Activated gamma-delta T cell treated with Interleukin-2 at 50 U/mL for 16 hours (primary cell): ENCODE results near the gene DENND1B.
"Not testable (repeated sequence)": the region's sequence is repeated elsewhere in the genome, so short reads cannot be mapped to it uniquely, and the experiment has no call there.

Source experiments
- DNase-seq: peaks from one replicate; pipeline ENCODE4 v3.0.0-alpha.2; 2020

DENND1B gene

DNA sequence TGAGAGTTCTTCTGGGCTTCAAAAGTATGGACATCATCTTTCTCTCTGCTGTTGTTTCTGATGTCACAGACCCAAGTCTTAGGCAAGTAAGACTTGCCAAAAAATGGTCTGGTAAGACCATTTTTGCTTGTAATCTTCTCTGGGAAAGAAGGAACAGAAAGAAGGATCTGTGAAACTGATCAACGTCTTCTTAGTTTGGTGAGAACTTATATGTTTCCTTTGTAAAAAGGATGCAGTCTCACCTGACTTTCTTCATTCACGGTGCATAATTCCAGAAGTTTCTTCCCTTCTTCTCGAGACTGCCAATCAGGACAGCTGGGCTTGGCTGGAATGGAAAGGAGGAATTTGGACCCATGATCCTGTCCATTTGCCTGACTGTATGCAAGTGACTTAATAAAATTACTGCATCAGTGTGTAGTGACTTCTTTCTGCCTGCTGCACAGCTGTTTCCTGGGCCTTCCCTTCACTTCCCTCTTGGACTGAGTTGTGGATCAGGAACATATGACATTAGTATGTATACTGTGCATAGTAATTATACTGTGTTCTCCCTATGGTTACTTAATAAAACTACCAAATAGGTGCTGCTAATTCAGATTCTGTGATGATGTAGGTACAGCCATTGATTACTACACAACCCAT, 7.6 kb upstream of the DENND1B start:
- no peak for DNase-seq

DNA sequence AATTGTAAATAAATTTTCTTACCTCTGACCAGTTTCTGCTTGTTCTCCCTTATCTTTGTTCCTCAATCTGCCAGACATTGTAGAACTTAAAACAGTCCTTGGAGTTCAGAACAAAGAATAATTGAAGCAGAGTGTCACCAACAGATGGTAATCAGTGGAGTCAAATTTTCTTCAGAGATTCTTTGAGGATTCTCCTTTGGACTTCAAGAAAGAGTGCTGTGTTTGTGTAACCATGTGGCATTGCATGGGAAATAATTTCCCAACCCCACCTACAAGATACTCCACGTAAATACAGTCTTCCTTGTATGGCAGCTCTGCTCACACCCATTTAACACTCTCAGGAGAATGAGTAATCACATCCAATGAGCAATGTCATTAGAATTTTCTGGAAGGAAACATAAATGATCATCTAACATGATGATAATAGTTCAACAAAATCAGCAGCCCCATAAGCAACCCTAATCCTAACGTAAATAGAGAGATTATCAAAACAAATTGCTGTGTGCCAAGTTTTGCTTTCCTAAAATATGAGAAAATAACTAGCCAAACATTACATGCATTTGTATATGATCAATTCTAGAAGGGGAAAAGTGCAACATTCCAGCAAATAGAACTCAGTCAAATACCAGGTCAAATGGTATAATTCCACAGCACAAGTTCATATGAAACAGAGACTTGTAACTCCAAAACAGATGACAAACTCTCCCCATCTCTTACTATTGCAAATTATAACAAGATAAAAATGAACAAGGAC, 6.9 kb upstream of the DENND1B start:
- DNase-seq, result no peak

DNA sequence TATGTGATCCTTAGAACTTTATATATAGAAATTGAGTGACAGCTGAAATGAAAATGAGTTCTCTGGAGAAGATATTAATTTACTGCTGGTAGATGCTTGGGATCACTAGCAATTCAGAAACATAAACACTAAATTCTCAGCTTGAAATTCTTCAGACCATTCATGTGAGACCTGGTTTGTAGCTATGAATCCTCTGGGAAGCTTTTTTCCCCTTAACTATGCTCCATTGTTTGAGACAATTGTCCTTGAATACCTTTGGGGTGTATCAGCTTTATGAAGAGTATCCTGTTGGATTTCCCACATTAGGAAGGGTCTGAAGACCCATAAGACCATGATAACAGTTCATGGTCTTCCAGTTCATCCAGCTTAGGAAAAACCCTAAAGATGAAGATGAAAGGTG, 4.6 kb upstream of the DENND1B start:
- no peak for DNase-seq

DNA sequence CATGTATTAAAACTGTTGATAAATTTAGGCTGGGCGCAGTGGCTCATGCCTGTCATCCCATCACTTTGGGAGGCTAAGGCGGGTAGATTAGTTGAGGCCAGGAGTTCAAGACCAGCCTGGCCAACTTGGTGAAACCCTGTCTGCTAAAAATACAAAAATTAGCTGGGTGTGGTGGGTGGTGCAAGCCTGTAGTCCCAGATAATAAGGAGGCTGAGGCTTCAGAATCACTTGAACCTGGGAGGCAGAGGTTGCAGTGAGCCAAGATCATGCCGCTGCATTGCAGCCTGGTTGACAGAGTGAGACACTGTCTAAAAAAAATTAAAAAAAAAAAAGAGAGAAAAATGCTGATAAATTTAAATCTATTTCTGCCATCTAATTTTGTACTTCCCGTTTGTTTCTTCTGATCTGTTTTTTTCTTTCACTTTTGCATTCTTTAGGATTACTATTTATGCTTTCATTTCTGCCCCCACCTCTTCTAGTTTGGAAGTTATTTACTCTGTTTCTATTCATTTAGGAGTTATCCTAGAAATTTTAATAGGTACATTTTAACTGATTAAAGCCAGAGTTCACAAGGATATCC, 3.2 kb upstream of the DENND1B start:
- no peak for DNase-seq

DNA sequence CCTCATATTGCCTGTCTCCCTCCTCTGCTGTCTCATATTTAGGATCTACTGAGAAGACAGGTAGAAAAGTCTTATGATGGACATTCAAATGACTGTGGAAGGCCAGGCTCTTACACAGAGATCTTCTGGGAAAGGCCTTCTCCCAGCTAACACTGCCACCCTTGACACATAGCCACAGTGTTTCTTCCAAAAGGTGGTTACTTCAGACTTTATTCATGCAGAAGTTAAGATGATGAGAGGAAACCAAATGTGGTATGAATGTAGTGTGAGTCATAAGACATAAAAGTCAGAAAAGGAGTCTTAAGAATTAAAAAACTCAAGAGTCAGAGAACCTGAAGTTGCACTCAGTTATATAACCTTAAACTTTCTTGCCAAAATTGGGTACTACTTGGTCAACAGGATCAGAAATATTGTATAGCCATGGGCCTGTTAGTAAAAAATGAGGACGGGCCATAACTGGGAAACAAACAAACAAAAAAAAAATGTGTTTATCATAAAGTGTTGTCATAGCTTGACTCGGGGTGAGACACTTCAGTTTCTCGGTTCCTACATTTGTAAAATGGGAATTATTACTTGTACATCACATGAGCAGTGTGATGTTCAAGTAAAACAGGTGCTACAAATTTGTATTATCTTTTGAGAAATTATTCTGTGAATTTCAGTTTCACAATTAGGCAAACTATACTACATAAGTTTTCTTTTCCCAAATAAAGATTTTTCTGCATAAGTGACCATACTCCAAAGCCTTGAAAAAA, 1.2 kb upstream of the DENND1B start:
- no peak for DNase-seq

DNA sequence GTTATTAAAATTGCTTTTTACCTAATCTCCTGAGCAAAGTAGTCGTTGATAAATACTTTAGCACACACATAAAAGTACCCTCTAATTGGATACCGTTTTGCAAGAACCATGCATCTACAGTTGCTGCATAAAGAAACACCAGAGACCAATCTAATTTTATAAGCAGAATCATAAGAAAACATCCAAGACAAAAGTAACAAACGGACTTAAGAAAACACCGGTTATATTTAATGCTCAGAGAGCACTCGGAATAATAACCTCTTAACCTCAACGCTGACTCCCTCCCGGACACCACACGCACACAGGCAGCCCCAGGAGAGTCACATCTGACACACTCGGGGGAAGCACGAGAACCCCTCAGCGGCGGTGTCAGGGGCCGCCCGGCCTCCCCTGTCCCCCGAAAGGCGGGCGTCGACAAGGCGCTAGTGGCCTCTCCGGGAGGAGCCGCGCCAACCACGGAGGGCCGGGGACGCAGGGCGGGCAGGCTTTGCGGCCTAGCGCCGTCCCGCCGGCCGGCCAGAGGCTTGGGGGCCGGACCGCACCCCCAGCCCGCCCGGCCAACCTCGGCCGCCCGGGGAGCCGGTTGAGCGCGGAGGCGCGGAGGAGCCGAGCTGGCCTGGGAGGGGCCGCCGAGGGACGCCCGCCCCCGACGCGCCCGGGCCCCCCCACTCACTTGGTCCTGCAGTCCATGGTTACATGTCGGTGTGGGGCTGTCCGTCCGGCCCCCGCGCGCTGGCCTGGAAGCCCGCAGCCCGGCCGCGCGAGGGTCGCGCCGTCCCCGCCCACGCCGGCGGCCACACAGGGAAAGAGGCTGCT, 606 bp downstream of the DENND1B start:
- DNase-seq, result peak; percentile 49

DNA sequence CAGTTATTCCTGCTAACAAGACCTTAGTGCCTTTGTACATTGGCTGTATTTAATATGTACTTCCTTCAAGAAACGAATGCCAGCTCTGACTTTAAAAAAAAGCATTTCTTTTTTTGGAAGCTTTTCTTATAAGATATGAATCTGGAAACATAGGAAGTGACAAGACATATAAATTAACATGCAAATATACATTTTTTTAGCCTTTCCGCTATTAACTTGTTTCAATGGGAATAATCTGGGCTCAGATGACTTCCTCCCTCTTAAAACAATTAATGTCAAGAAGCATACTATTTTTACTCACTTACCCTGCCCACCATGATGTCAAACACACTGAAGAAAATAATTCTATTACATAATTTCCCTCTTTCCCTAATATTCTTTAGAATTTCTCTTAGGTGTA, 1.4 kb downstream of the DENND1B start:
- no peak for DNase-seq

DNA sequence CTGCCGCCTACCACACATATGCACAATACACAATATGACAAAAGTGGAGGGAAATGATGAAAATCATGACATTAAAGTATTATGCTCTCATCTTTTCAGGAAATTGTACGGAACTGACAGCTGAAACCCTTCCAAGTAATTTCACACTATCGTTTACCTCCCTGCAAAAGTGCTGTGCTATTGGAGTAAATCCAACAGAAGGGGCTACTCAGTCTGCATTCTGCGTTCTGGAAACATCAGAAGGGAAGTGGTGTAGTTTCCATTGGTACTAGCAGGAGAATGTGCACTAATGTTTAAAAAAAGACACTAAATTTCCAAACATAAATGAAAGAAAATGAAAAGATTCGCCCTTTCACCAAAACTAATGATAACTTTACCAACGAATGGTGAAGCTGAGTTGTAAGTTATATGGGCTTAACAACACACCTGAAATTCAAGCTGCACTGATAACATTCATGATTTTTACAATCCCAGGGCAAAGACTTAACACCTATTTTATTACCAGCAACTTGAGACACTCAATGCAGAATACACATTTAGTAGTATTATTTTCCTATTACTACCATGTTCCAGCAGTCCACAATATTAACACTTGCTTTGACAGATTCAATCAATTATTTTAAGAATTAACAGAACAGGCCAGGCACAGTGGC, 3.2 kb downstream of the DENND1B start:
- DNase-seq, result no peak

DNA sequence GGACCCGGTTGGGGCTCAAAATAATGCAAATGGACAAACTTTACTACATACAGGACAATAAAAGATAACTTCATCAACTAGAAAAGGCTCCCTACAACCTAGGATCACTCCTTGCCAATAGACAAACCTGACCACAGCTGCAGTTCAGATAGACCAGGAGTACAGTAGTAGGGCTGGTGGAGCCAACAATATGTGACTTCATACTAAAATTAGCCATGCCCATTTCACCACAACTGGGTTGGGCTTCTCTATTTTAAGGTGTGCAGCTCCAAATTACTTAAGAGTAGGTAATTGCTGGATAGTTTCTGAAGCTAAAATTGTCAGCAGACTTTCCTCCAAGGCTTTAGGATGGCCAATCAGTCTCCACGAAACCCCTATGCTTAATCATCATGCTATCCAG, 3.9 kb downstream of the DENND1B start:
- no peak for DNase-seq

DNA sequence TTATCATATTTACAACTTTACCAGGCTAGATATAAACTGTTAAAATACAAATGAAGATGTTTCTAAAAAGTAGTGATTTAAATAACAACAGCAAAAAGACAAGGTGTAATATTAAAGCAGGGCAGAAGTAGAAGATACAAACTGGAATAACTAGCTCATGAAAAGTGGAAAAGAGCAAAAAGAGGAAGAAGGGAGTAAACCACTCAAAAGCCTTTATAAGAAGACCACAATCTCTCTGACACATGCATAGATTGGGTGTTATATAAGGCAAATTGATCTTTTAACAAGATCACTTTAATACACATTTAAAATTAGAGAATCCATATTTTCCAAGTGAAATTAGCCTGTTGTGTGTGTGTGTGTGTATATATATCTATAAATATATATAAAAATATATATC, 5.0 kb downstream of the DENND1B start:
- DNase-seq, result no peak

DNA sequence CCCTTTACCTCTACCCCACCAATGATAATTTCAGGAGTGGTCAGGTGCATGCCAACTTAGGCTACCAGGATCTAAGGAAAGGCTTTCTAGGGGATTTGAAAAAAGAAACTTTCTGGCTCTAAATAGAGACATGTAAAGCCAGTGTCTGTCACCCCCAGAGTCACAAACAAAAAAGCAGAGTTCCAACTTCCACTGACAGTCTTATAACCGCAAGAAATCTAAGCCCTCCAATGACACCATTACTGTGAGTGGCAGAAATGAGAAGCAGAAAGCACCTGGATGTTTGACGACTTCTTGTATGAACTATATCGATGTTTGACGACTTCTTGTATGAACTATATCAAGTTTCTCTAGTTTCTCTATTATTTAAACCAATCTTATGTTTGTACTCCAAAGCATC, 6.0 kb downstream of the DENND1B start:
- no peak for DNase-seq

DNA sequence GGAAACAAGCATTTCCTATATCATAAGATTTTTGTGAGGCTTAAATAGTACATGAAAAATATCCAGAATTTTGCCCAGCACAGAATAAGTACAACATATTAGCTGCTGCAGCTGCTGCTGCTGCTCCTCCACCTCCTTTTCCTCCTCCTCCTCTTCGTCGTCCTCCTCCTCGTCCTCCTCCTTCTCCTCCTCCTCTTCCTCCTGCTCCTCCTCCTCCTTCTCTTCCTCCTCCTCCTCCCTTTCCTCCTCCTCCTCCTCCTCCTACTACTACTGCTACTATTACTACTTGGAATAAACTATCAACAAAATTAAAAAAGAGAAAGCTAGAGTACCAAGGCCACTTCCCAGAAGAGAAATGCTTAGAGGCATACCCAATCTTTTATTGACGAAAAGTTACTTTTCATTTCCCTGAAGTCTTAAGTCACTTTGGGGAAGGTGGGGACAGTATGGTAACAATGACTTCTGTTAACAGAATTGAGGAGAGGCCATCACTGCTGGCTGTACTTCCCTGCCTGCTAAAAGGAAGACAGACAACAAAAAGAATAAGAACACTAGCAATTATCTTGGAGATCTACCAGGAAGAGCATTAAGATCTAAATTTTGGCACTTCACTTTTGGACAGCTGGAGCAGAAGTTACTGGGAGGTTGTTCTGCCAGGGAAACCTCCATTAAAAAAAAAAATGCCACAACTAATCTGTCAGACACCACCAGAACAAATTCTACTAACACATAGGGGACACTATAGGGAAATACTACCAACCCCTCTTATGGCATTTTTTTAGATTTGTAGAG, 7.1 kb downstream of the DENND1B start:
- no peak for DNase-seq

DNA sequence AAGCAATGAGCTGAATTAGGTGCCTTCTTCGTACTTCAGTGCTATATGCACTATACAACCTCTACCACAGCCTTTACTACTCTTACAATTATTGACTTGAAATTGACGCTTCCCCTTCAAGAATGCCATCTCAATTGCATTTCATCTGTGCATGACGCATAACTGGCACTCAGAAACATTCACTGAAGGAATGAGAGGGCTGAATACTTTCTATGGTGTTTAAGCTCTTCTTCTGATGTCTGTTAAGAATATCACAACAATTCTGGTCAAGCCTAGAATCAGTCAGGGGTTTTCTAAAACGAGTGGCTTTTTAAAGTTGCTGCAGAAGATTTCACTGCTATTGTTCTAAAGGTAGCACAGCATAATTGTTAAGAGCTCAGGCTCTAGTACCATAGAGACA, 11.5 kb downstream of the DENND1B start:
- DNase-seq, result no peak

DNA sequence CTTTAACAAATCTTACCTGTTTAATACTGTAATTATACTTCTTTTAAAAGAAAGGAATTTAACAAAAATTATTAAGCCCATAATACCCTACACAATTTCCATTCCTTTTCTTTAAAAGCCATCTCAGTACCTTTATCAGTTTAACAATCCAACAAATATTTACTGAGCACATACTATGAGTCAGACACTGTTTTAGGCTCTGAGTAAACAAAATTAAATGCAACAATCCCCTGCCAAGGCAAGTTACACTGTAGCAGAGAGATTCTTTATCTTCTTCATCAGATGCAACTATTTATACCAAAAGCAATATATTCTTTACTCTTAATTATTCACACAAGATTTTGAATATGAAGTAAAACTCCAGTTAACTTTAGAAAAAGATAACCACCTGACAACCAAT, 12.0 kb downstream of the DENND1B start:
- no peak for DNase-seq

DNA sequence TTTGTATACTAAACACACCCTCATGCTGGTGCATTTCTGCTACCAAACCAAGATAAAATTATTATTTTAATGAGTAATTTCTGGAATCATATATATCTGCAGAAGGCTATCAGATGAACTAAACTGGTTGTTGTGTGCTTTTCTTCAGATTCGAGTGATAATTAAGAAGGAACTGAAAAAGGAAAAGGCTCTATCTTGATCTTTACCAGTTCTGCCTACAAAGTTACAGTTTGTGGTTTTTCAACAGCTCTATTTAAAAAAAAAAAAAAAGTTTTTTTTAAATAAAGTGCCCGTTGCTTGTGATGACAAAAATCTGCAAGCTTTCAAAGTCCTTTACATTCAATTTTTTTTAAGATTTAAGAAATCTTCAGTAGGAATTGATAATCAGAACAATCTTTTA, 13.6 kb downstream of the DENND1B start:
- DNase-seq, result no peak

DNA sequence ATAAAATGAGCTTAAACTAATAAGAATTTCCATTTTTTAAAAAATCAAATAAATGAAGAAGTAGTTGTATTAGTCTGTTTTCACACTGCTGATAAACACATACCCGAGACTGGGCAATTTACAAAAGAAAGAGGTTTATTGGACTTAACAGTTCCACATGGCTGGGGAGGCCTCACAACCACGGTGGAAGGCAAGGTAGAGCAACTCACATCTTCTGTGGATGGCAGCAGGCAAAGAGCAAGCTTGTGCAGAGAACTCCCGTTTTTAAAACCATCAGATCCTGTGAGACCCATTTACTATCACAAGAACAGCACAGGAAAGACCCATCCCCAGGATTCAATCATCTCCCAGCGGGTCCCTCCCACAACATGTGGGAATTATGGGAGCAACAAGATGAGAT, 19.7 kb downstream of the DENND1B start:
- not testable (repeated sequence) for DNase-seq

DNA sequence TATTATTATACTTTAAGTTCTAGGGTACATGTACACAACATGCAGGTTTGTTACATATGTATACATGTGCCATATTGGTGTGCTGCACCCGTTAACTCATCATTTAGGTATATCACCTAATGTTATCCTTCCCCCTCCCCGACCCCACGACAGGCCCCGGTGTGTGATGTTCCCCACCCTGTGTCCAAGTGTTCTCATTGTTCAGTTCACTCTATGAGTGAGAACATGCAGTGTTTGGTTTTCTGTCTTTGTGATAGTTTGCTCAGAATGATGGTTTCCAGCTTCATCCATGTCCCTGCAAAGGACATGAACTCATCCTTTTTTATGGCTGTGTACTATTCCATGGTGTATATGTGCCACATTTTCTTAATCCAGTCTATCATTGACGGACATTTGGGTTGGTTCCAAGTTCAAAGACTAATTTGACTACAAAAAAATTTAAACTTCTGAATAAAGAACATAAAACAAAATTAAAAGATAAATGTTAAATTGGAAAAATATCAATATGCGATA, 22.6 kb downstream of the DENND1B start:
- DNase-seq, result not testable (repeated sequence)

DNA sequence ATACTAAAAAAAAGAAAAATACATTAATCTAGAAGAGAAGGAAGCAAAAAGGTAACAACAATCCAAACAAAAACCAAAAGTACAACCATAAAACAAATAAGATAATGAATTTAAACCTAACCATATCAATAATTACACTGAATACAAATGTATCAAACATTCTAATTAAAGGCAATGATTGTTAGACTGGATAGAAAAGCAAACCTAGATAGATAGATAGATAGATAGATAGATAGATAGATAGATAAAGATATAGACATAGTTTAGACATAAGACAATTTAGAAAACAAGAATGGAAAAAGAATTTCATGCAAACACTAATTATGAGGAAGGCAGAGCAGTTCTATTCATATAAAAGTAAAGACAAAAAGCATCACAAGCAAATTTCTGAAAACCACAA, 24.9 kb downstream of the DENND1B start:
- no peak for DNase-seq

DNA sequence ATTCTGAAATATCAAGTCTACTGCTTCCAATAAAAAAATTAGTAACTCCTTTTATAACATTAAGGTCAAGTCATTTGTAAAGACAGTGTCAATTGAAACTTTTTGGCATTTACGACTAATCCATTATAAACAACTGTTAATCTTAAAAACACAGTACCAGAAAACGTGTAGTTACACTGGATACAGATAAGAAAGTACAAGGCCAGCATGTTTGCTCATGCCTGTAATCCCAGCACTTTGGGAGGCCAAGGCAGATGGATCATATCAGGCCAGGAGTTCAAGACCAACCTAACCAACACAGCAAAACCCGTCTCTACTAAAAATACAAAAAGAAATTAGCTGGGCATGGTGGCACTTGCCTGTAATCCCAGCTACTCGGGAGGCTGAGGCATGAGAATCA, 29.4 kb downstream of the DENND1B start:
- no peak for DNase-seq

DNA sequence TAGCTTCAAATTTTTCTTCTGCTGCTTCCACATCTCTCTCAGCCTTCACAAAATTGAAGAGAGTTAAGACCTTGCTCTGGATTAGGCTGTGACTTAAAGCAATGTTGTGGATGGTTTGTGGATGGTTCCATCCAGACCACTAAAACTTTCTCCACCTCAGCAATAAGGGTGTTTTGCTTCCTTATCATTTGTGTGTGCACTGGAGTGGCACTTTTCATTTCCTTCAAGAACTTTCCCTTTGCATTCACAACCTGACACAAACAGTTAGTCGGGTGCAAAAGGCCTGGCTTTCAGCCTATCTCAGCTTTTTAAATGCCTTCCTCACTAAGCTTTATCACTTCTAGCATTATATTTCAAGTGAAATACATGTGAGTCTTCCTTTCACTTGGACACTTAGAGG, 30.3 kb downstream of the DENND1B start:
- no peak for DNase-seq

DNA sequence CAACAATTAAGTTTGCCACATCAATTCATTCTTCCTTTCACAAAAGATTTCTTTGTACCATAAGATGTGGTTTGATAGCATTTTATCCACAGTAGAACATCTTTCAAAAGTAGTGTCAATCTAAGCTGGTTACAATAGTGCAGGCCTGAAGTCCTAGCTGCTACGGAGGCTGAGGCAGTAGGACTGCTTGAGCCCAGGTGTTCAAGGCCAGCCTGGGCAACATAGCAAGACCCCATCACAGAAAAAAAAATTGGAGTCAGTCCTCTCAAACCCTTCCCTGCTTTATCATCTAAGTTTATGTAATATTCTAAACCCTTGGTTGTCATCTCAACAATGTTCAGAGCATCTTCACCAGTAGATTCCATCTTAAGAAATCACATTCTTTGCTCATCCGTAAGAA, 31.7 kb downstream of the DENND1B start:
- no peak for DNase-seq
